Stimulated activated CD8-positive, alpha-beta memory T cell treated with anti-CD3 and anti-CD28 coated beads, Interleukin-4, amount 100 ng/mL, for 4 hours (primary cell): ENCODE measurements around the gene CDCA5.
"Not testable (repeated sequence)": the region's sequence is repeated elsewhere in the genome, so short reads cannot be mapped to it uniquely, and the experiment has no call there.

Experiments
- DNase-seq, 2 donors: peaks; one replicate each; pipeline ENCODE4 v3.0.0-alpha.2; 2020; ENCODE audit warnings: low read depth in 2 of 2, low spot score in 1 of 2

Gene CDCA5

DNA sequence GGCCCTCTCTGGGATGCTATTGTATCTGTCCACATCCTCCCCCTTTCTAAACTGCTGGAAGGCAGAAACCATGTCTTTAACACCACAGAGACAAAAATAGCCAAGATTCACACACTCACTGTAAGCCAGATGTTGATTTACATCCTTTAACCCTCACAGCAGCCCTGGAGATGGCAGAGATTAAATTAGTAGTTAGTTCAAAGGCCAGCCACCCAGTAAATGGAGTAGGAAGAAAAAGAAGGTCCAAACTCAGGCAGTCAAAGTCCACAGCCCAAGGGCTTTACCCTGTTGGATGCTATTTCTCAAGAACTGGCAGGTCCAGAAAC is 35.8 kb upstream of the CDCA5 start:
- DNase-seq = no peak

DNA sequence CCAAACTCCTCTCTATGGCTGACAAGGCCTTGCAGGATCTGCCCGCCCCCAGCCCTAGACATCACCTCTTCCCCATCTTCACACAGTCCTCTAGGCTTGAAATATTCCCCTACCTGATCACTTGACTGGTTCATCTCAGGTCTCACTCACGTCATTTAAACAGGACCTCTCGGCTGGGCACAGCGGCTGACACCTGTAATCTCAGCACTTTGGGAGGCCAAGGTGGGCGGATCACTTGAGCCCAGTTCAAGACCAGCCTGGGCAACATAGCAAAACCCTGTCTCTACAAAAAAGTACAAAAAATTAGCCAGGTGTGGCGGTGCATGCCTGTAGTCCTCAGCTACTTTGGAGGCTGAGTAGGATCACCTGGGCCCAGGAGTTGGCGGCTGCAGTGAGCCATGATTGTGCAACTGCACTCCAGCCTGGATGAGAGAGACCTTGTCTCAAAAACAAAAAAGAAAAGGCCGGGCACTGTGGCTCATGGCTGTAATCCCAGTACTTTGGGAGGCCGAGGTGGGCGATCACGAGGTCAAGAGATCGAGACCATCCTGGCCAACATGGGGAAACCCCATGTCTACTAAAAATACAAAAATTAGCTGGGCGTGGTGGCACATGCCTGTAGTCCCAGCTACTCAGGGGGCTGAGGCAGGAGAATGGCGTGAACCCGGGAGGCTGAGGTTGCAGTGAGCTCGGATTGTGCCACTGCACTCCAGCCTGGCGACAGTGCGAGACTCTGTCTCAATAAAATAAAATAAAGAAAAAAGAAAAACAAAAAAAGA is 35.2 kb upstream of the CDCA5 start:
- DNase-seq = not testable (repeated sequence)

DNA sequence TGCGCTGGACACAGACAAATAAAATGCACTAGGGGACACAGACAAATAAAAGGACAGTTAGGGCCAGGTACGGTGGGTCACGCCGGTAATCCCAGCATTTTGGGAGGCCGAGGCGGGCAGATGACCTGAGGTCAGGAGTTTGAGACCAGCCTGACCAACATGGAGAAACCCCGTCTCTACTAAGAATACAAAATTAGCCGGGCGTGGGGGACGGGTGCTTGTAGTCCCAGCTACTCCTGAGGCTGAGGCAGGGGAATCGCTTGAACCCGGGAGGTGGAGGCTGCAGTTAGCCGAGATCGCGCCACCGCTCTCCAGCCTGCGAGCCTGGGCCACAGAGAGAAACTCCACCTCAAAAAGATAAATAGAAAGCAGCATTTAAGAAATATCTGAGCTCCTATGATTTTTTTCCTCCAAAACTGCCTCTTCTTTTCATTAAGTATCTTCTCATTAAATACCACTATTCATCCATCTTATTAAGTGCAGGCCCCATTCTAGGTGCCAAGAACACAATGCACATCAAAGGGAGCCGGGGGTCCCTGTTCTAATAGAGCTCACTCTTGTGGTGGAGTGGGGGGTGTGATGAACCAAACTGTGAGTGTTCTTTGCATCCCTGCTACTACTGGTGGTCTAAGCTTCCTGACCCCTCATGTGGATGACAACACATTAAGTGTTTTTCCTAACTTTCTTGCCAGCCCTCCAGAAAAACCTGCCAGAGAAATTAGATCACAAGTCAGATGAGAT is 34.4 kb upstream of the CDCA5 start:
- no peak for DNase-seq

DNA sequence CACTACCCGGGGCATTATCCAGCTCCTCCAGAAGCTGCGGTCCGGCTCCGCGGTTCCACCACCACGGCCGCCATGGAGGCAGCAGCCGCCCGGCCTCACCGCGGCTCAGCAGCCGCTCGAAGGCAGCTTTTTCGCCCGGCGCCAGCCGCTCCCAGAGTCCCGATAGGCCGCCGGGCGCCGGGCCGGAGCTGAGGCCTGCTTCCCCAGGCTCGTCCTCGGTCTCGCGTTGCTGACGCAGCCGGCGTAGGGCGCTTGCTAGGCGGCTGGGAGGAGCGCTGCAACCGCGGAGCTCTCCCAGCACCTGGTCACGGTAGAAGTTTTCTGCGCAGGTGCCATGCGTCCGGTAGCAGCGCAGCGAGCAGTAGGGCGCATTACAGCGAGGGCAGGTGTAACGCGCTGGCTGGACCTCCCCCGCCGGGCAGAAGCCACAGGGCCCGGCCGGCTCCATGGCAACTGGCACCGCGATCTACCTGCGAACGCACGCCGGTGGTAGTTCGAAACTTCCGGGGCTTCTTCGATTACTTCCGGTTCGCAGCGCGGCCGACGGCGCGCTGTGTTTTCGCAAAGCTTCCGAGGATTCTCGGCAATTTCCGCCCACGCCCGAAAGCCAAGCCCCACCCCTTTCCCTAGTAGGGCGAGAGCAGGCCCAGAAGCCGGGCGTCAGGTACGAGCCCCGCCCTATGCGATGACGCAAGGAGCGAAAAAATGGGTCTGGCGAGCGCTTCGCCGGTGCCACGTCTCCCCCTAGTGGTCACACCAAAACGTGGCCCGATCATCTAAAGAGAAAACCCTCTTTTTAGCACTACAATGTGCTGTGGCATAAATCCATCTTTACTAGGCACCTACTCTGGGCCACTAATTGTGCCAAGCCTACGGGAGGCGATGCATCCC is 33.6 kb upstream of the CDCA5 start, which contains the start of gene ZNHIT2:
Gene ZNHIT2, minus strand, starts transcription at position 496 of the 891 bp plus-strand sequence. Its CDS starts 48 bp downstream, at position 448.
- peak; percentile 100 for DNase-seq

DNA sequence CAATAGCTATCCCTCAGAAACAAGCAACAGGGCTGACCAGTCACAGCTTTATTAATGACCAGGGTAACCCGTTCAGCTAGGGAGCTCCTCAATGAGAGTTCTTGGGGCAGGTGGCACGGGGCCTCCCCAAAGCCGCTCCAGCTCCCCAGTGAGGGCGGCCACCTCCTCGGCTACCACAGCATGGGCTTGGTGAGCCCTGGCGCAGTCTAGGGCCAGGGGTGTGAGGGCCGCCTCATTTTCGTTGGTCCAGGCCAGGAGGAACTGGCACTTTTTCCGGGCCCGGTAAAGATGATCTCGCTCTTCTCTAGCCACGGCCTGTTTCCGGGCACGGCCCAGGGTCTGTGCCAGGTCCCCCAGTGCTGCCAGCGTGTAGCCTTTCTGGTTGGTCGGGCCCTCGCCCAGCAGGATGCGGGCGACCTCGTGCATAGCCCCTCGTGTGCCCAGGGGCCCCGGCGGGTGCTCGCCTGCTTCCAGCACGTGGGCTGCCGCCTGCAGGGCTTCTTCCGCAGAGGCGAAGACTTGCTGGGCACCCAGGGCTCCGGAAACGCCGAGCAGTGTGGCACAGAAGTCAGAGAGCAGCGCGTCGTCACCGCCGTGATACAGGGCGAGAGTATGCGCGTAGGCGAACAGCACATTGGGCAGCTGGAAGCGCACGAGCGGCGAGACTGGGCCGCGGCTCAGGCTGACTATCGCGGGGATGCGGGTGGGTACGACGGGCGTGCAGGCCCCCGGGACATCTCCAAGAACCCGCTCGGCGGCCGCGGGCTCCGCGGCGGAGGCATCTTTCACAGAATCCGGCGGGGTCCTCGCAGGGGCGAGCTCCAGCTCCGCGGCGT is 32.7 kb upstream of the CDCA5 start:
- peak in 1 of 2 donors; percentile 48 for DNase-seq

DNA sequence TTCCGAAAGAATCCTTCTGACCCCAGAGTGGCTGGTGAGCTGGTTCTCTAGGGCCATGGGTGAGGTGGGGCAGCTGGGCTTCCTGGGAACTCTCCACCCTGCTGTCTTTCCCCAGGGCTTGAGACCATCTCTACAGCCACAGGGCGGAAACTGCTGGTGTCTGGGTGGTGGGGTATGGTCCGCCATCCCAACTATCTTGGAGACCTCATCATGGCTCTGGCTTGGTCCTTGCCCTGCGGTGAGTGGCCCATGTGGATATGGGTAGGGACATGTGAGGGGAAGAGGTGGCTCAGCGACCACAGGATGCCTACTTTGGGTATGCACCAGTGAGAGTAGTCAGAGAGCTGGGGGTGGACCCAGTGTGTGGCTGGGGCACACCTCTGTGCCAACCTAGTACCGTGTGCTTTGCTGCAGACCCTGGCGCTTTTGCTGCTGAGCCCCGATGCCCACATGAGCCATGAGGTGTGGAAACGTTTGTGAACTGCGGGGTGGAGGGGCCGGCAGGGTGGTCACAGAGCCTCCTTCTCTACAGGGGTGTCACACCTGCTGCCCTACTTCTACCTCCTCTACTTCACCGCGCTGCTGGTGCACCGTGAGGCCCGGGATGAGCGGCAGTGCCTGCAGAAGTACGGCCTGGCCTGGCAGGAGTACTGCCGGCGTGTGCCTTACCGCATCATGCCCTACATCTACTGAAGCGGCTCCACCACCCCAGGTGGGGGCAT is 31.7 kb upstream of the CDCA5 start:
- DNase-seq = no peak

DNA sequence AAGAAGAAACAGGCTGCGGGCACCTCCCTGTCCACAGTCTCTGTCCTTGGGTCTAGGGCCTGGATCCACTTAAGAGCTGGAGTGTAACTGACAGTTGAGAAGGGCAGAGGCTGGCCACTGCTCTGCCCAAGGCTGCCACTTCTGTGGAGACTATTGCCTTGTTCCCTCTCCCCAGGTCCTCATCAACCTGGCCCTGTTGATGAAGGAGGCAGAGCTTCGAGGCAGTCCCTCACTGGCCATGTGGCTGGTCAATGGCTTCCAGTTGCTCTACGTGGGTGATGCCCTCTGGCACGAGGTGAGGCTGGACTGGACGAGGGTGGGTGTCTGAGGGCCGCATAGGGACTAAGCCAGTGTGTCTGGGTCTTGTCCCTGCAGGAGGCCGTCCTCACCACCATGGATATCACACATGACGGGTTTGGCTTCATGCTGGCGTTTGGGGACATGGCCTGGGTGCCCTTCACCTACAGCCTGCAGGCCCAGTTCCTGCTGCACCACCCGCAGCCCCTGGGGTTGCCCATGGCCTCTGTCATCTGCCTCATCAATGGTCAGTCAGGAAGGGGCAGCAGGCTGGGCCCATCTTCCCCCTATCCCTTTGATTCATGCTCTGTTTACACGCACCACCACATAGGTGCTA is 30.8 kb upstream of the CDCA5 start:
- no peak for DNase-seq

DNA sequence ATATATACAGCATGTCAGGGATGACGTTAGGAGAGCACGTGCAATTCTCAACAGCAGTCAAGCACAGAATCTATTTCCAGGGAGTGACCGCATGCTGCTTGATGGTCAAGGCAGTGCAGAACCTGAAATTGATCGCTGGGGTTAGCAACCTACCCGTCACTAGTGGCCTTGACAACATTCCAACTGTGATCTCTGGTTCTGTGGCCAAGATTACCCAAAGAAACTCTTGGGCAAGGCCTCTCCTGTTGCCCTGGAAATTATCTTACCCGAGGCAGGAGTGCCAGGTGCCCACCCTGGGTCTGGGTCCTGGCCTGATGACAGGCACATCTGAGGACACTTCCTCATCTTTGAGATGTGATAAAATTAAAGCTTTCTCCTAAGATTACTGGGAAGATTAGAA is 30.0 kb upstream of the CDCA5 start:
- no peak for DNase-seq

DNA sequence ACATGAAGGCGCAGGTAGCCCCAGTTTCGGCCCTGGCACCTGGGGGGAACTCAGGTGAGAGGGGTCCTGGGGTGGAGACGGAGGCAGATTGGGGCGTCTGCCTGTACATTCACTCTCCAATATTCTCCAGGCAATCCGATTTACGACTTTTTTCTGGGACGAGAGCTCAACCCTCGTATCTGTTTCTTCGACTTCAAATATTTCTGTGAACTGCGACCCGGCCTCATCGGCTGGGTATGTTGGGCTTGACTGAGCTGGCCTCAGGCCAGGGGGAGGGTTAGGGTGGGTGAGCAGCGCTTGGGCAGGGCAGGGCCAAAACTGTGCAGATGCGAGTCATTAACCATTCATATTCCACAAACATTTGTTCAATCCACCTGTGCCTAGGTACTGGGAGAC is 29.5 kb upstream of the CDCA5 start:
- DNase-seq = no peak

DNA sequence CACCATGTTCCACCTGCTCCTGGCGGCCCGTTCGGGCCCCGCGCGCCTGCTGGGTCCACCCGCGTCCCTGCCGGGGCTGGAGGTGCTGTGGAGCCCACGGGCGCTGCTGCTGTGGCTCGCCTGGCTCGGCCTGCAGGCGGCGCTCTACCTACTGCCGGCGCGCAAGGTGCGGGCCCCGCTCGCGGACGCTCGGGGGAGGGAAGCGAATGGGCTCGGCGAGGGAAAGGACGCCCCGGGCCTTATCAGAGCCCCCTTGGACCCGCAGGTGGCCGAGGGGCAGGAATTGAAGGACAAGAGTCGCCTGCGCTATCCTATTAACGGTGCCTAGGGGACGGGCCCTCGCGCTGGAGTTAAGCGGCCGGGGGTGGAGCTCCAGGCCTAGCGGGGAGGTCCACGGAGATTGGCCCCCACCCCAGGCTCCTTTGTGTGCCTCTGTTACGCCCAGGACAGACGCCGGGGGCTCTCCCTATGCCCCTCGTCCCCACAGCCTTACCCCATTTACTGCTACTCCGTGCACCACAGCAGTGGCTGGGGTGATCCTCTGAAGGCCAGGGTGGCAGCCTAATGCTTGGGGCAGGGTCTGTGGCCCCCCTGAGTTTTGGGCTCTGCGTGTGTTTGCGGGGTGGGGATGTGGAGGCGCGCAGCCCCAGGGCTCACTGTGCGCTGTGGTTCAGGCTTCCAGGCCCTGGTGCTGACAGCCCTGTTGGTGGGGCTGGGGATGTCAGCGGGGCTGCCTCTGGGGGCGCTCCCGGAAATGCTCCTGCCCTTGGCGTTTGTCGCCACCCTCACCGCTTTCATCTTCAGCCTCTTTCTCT is 28.9 kb upstream of the CDCA5 start:
- DNase-seq = peak; percentile 48 to 50

DNA sequence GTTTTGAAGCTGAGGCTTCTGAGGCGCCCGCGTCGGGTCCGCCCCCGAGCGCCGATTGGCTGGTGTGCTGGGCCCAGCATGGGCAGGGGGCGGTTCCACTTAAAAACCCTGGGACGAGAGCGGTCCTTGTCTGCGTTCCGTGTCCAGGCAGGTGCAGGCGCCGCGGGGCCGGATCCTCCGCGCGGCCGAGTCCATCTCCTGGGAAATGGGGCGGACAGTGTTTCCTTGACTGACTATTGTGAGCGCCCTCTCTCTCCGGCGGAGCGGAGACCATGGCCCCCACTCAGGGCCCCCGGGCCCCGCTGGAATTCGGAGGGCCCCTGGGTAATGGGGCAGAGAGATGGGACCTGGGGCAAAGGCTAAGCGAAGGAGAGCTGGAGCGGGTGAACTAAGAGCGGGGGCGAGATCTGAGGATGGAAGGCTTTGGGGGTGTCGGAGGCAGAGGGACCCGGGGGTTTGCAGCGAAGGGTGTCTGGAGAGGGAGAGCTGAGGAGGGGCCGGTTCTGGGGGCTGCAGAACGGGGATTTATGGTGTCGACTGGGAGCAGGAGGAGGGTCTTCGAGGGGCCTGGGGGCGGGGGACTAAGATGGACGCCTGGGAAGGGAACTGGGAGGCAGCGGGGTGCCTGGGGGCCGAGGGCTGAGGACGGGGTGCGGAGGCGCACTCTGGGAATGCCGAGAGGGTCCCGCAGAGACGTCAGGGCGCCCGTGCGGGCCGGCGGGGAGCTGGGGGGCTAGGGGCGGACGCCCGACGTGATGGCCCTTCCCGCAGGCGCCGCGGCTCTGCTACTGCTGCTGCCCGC is 28.1 kb upstream of the CDCA5 start, which contains the start of gene TM7SF2:
Gene TM7SF2, plus strand, starts transcription at position 129 of the 802 bp plus-strand sequence. Its CDS starts 144 bp downstream, at position 273.
- peak; percentile 87 to 88 for DNase-seq

DNA sequence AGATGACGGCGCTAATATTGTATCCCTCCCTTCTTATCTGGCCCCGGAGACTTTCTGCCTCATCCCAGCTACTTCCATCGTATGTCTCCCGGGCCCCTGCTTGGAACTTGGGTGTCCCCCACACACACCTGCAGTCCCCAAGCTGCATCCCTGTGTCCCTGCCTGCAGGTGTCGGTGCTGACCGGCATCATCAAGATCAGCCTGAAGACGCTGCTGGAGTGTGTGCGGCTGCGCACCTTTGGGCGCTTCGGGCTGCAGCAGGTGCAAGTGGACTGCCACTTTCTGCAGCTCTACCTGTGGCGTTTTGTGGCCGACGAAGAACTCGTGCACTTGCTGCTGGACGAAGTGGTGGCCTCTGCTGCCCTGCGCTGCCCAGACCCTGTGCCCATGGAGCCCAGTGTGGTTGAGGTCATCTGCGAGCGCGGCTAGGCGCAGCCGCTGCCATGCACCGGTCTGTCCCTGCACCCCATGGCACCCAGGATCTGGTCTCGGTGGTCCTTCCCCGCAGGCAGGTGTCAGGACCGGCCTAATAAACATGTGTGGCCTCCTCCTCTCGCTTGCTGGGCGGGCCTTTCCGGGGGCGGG is 27.4 kb upstream of the CDCA5 start:
- no peak for DNase-seq

DNA sequence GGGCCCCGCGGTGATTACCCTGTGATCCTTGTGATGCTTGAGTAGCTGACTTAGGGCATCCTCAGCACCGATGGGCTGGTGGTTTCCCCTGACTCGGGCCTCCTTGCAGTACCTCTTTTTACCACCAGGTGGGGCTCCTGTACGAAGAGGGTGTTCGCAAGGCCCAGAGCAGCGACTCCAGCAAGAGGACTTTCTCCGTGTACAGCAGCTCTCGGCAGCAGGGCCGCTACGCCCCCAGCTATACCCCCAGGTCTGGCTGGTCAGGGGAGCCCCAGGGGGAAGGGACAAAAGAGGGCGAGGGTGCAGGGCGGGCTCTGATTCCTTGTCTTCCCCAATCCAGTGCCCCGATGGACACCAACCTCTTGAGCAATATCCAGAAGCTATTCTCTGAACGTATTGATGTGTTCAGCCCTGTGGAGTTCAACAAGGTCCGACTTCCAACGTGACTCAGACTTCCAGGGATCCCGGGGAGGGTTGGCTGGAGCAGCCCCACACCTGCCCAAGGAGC is 26.6 kb upstream of the CDCA5 start:
- peak; percentile 81 to 100 for DNase-seq

DNA sequence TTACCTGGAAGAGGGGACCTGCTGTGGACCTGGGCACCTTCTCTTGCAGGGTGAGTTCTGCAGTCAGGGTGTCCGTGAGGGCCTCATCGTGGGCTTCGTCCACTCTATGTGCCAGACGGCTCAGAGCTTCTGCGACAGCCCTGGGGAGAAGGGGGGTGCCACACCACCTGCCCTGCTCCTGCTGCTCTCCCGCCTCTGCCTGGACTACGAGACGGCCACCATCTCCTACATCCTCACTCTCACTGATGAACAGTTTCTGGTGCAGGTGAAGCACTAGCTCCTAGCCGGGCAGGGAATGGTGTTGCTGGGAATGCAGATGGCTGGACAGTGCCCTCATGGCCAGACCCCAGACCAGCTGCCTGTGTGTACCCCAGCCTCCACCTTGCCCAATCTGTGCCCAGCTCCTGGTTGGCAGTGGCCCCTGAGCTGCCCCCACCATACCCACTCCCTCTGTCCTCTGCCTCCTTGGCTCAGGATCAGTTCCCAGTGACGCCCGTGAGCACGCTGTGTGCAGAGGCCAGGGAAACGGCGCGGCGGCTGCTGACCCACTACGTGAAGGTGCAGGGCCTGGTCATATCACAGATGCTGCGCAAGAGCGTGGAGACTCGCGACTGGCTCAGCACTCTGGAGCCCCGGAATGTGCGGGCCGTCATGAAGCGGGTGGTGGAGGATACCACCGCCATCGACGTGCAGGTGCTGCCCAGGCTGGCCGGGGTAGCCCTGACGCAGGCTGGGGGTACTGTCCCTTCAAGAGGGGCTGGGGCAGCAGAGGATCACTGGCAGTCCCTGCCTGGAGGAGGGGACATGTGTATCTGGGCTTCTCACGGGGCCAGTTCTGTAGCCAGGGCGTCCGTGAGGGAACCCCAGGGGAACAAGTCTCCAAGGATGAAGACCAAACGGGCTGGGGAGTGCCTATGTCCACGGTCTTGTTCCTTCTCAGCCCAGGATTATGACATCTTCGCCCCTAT is 25.7 kb upstream of the CDCA5 start:
- DNase-seq = no peak

DNA sequence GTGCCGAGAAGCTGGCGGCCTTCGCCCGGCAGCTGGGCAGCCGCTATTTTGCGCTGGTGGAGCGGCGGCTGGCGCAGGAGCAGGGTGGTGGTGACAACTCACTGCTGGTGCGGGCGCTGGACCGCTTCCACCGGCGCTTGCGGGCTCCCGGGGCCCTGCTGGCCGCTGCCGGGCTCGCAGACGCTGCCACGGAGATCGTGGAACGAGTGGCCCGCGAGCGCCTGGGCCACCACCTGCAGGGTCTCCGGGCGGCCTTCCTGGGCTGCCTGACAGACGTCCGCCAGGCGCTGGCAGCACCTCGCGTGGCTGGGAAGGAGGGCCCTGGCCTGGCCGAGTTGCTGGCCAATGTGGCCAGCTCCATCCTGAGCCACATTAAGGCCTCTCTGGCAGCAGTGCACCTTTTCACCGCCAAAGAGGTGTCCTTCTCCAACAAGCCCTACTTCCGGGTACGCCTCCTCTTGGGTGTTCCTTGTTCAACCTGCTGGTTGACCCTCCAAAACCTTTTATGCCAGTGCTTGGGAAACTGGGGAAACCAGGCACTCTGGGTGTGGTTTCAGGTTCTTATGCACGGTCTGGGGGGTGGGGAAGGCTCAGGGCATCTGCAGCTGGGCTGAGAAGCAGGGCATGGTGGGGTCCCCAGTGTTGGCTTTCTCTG is 24.8 kb upstream of the CDCA5 start:
- DNase-seq = no peak
